LNCaP clone FGC (cell line): ENCODE results near the gene ATP6V0E2.

Source experiments
- DNase-seq: peaks from one replicate; pipeline ENCODE4 v3.0.0-alpha.2; 2011; ENCODE audit warnings: low read depth
- H3K4me3 ChIP-seq: 2 replicates; pipeline ENCODE4 v1.5.1; 2011; ENCODE audit warnings: mild to moderate bottlenecking, low read depth, low read length, control low read depth
- CTCF ChIP-seq: IDR thresholded peaks from 2 replicates; pipeline ENCODE4 v1.5.1; 2012; ENCODE audit warnings: mild to moderate bottlenecking; ENCODE audit not compliant: control insufficient read depth, insufficient read depth; ENCODE audit errors: extremely low read depth

The ATP6V0E2 gene

DNA sequence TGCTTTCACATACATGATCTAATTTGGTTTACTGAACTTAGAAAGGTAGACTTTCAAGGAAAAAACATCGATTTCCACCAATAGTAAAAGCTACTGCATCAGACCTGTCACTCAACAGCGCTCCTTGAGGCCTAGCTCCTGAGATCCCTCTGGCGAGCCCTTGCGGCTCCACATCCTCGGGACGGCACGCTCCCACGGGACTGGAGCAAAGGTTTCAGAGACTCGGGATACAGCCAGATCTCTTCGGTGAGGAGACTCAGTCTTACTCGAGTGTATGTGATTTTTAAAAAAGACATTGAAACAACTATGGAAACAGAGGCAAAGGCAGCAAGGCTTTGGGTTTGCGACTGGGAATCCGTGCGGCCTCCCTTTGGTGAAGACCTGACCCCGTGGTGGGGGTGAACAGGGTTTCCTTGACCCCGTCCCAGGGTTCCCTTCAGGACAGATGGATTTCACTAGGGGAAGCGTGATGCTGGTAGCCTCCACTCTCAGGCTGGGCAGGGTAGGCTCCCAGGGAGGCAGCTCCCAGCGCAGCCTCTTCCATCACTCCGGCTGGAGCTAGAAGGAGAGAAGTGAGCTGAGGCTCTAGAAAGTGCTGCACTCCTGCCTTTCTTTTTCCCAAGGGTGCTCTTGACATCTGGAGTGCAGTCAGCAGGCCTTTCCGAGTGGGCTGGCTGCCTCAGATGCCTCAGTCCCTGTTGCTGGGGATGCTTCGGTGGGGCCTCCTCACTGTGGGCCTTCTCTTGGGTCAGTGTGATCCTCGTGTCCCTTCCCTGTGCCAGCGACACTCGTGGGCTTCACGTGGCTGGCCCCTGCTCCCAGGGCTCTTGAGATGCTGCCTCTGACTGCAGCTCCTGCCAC is 5.8 kb upstream of the ATP6V0E2 start:
- no peak overlapping the region for H3K4me3 ChIP-seq
- TF ChIP-seq CTCF: no peak
- no peak for DNase-seq

DNA sequence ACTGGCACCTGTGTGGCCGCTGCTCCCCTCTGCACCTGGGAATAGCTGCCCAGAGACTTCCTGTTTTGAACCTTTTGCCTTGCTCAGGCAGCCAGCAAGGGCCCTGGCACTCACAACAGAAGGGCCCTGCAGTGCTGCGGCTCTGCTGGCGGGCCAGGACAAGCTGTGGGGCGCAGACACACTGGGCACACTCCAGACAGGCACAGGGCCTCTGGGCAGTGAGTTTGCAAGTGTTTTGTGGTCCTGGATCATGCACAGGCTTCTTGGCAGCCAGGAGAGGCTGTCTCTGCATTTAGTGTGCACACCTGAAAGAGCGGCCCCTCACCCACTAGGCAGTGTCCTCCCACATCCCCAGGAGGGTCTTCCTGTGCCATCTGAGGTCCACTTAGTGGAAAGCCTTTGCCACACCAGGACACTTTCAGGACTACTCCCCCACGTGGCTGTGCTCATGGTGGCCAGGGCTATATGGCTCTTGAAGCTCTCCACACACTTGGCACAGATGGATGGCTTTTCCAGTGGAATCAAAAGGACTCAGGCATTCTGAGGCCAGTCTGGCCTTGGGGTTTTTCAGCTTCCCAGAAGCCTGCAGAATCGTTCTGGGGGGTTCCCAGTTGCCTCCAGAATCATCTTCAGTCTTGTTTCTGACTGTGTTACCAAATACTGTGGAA is 5.0 kb upstream of the ATP6V0E2 start:
- H3K4me3 ChIP-seq: no peak overlapping the region
- TF ChIP-seq CTCF: no peak
- DNase-seq: no peak

DNA sequence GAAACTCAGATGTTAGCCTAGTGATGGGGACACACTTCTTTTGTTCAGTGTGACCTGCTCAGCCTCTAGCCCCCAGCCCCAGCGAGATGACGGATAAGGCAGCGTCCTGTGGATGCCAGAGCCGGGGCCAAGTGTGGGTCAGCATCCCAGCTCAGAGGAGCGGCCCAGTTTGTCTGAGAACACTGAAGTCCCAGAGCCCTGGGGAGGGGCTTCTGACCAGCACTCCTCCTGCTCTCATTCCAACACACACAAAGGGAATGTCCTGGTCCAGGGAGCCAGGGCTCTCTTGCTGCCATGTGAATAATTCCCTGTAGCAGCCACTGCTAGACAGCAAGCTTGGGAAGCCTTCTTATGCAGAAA is 4.5 kb upstream of the ATP6V0E2 start:
- DNase-seq: no peak
- H3K4me3 ChIP-seq: no peak overlapping the region
- no peak for TF ChIP-seq CTCF

GRCh38 chr7:149869867-149870266 is 3.9 kb upstream of the ATP6V0E2 start:
- no peak for TF ChIP-seq CTCF
- no peak overlapping the region for H3K4me3 ChIP-seq
- DNase-seq: no peak

DNA sequence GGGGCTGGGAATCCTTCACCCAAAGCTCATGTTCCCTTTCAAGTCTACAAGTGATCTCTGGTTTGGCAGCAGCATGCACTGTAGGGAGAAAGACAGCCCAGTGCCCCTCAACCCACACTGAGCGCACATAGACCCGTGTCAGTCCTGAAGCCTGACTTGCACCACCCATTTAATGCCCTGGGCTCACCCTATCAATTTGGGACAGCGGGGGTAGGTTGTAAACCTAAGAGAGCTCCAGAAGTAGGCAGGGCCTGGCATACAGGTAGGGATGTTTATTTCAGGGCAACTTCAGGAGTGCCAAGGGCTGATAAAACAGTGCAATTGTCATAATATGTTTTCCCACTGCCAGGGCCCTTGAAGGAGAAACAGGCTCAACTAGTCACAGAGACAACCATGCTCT is 3.5 kb upstream of the ATP6V0E2 start:
- H3K4me3 ChIP-seq: no peak overlapping the region
- TF ChIP-seq CTCF: no peak
- no peak for DNase-seq

DNA sequence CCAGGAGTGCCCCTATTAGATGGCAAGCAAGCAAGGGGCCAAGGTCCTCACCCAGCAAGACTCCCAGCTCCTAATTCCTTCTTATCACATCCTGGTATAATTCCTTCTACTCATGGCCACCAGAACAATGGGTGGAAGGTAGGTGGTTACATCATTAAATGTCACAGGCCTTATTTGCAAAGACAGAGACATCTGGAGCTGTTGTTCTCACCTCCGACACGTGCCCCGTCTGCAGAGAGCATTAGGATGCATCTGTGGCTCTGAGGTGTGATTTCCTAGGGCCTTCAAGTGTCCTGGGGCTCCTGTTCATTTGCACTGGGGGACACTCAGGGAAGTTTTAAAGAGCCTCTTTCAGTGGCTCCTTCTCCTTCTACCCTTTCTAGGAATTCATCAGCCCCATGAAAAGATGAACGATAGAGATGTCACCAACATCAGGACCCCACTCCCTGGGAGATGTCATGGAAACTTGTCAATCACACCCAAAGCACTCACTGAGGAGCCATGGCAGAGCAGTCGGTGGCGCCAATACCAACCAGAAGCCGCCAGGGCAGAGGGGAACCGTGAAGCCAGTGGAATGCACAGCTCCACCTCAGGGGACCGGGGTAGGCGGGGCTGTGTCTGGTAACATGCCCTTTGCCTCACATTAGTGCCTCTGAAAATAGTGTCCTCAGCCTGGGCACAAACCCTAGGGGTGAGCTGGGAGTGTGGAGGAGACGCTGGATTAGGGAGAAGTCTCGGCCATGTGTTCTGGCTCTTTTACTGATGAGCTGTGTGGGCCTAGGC is 2.9 kb upstream of the ATP6V0E2 start:
- TF ChIP-seq CTCF: no peak
- no peak overlapping the region for H3K4me3 ChIP-seq
- DNase-seq: no peak
